SH-SY5Y (cell line): ENCODE measurements around the gene HOXA9.

ENCODE experiments used
- GATA2 ChIP-seq: IDR thresholded peaks from 2 replicates; pipeline ENCODE4 v1.6.1; 2011; ENCODE audit warnings: mild to moderate bottlenecking, low read depth, low read length
- GATA3 ChIP-seq: IDR thresholded peaks from 2 replicates; pipeline ENCODE4 v1.6.1; 2011; ENCODE audit warnings: low read depth, mild to moderate bottlenecking, low read length, moderate library complexity

GRCh38 chr7:27210441-27211083 is 45.2 kb upstream of the HOXA9 start:
- TF ChIP-seq GATA2 (no peak), GATA3 (no peak)
